ENCODE results near the gene SIGLEC9.

SIGLEC9 gene

DNA sequence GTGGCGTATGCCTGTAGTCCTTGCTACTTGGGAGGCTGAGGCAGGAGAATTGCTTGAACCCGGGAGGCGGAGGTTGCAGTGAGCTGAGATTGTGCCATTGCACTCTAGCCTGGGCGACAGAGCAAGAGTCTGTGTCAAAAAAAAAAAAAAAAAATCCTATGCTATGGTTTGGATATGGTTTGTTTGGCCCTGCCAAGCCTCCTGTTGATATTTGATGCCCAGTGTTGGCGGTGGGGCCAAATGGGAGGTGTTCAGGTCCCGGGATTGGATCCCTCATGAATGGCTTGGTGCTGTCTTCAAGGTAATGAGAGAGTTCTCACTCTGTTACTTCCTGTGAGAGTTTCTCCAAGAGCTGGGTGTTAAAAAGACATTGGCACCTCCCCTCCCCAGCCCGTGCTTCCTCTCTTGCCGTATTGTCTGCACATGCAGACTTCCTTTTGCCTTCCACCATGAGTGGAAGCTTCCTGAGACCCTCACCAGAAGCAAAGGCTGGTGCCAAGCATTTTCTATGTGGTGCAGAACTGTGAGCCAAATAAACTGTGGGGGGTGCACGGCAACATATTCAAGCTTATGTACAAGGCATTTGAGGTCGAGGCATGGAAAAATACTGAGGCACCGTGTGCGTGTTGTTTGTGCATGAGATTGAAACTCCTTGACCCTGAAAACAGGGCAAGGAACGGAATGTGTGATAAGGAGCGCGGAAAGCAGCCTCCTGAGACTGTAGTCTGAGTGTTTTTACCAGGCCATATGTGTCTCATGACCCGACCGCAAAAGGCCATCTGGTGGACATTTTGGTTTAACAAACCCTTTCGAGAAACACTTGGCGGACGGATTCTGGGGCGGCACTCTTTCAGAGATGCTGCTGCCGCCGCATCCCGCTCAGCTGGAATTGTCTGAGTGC, 7.3 kb downstream of the SIGLEC9 start:
- H3K27ac ChIP-seq (ENCODE audit: low read length): no peak overlapping the region
- H3K9me3 ChIP-seq (replicated peaks; ENCODE audit: insufficient read depth, low read length): no peaks in the 10 kb centered on the region
- H3K4me3 ChIP-seq (ENCODE audit: low read length): no peak overlapping the region
- H3K9ac ChIP-seq (ENCODE audit: low read length): no peak overlapping the region
- no peaks in the 10 kb centered on the region for H3K9me2 ChIP-seq (replicated peaks; ENCODE audit: insufficient read depth, low read length)
- no peaks in the 10 kb centered on the region for H3K79me2 ChIP-seq (ENCODE audit: low read length)
- H3K4me2 ChIP-seq (ENCODE audit: low read depth, low read length): no peak overlapping the region
- no peak overlapping the region for H2AFZ ChIP-seq (ENCODE audit: low read length)
- H4K20me1 ChIP-seq (ENCODE audit: insufficient read depth, low read length): no peaks in the 10 kb centered on the region
- DNase-seq: no peak
- no peaks in the 10 kb centered on the region for H3K4me1 ChIP-seq (ENCODE audit: low read length)
- no peaks in the 10 kb centered on the region for H3F3A ChIP-seq (ENCODE audit: insufficient read depth, low read length)
- no peaks in the 10 kb centered on the region for H3K36me3 ChIP-seq (replicated peaks; ENCODE audit: insufficient read depth, low read length)
- peaks cover 35% of the 10 kb centered on the region for H3K27me3 ChIP-seq (replicated peaks; ENCODE audit: insufficient read depth, low read length)
- TF ChIP-seq, protein P1, sequence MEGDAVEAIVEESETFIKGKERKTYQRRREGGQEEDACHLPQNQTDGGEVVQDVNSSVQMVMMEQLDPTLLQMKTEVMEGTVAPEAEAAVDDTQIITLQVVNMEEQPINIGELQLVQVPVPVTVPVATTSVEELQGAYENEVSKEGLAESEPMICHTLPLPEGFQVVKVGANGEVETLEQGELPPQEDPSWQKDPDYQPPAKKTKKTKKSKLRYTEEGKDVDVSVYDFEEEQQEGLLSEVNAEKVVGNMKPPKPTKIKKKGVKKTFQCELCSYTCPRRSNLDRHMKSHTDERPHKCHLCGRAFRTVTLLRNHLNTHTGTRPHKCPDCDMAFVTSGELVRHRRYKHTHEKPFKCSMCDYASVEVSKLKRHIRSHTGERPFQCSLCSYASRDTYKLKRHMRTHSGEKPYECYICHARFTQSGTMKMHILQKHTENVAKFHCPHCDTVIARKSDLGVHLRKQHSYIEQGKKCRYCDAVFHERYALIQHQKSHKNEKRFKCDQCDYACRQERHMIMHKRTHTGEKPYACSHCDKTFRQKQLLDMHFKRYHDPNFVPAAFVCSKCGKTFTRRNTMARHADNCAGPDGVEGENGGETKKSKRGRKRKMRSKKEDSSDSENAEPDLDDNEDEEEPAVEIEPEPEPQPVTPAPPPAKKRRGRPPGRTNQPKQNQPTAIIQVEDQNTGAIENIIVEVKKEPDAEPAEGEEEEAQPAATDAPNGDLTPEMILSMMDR (IDR thresholded peaks at IDR 0.05; ENCODE audit: low read length): no peak
- no peak for TF ChIP-seq EZH2phosphoT487 (IDR thresholded peaks at IDR 0.05; ENCODE audit: low read length)
- no peak for TF ChIP-seq EZH2 (optimal IDR thresholded peaks at IDR 0.05; ENCODE audit: low read depth, low read length)

DNA sequence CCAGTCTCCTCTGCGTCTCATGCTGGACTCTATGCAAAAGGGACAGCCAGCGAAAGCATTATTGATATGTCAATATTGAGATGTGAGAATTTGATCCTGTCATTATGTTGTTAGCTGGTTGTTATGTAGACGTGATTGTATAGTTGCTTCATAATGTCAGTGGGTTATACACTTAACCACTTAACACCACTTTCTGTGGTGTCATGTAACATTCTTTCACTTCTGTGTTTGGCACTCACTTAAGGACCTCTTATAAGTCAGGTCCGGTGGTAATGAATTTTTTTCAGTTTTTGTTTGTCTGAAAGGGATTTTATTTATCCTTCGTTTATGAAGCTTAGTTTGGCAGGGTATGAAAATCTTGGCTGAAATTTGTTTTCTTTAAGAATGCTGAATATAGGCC, 10.3 kb downstream of the SIGLEC9 start:
- no peak for DNase-seq
- no peak overlapping the region for H2AFZ ChIP-seq (ENCODE audit: low read length)
- H3K9me3 ChIP-seq (replicated peaks; ENCODE audit: insufficient read depth, low read length): no peaks in the 10 kb centered on the region
- H3K27ac ChIP-seq (ENCODE audit: low read length): no peak overlapping the region
- H3K9ac ChIP-seq (ENCODE audit: low read length): no peak overlapping the region
- H3K4me2 ChIP-seq (ENCODE audit: low read depth, low read length): no peak overlapping the region
- no peaks in the 10 kb centered on the region for H3K79me2 ChIP-seq (ENCODE audit: low read length)
- no peaks in the 10 kb centered on the region for H4K20me1 ChIP-seq (ENCODE audit: insufficient read depth, low read length)
- no peaks in the 10 kb centered on the region for H3K4me1 ChIP-seq (ENCODE audit: low read length)
- H3K36me3 ChIP-seq (replicated peaks; ENCODE audit: insufficient read depth, low read length): no peaks in the 10 kb centered on the region
- no peaks in the 10 kb centered on the region for H3K9me2 ChIP-seq (replicated peaks; ENCODE audit: insufficient read depth, low read length)
- peaks cover 25% of the 10 kb centered on the region; the same call in 1 of the 2 replicates for H3K27me3 ChIP-seq (replicated peaks; ENCODE audit: insufficient read depth, low read length)
- no peak overlapping the region for H3K4me3 ChIP-seq (ENCODE audit: low read length)
- H3F3A ChIP-seq (ENCODE audit: insufficient read depth, low read length): no peaks in the 10 kb centered on the region
- no peak for TF ChIP-seq EZH2phosphoT487 (IDR thresholded peaks at IDR 0.05; ENCODE audit: low read length)
- TF ChIP-seq, protein P1 (IDR thresholded peaks at IDR 0.05; ENCODE audit: low read length): no peak
- TF ChIP-seq EZH2 (optimal IDR thresholded peaks at IDR 0.05; ENCODE audit: low read depth, low read length): no peak

DNA sequence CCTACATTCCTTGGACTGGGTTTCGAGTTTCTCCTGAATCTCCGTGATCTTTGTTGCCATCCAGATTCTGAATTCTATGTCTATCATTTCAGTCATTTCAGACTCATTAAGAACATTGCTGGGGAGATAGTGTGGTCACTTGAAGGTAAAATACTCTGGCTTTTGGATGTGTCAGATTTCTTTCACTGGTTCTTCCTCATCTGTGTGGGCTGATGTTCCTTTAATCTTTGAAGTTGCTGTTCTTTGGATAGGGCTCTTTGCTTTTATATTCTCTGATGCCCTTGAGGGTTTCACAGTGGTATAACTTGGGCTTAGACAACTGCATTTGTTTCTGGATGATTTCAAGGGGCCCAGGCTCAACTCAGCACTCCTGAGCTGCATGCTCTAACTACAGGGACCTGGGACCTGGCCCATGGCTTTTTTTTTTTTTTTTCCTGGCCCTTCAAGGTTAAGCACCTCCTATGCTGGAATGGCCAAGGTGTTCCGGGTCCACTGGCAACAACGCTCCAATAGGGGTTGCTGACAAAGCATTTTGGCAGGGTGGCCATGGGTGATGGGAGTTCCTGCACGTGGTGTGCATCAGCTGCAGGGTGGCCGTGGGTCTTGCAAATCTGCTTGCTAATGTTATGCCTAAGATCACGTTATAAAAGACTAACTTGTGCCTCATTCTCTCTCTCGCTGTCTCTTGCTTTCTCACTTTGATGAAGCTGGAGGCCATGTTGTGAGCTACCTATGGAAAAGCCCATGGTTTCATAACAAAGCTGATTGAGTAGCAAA, 11.5 kb downstream of the SIGLEC9 start:
- Histone ChIP-seq H3F3A (ENCODE audit: insufficient read depth, low read length) (no peaks in the 10 kb centered on the region), H3K9me3 (replicated peaks; ENCODE audit: insufficient read depth, low read length) (no peaks in the 10 kb centered on the region), H3K27me3 (replicated peaks; ENCODE audit: insufficient read depth, low read length) (peaks cover 24% of the 10 kb centered on the region), H3K4me3 (ENCODE audit: low read length) (no peak overlapping the region), H3K36me3 (replicated peaks; ENCODE audit: insufficient read depth, low read length) (no peaks in the 10 kb centered on the region), H2AFZ (ENCODE audit: low read length) (no peak overlapping the region), H3K27ac (ENCODE audit: low read length) (no peak overlapping the region), H3K4me1 (ENCODE audit: low read length) (no peaks in the 10 kb centered on the region), H3K4me2 (ENCODE audit: low read depth, low read length) (no peak overlapping the region), H3K9me2 (replicated peaks; ENCODE audit: insufficient read depth, low read length) (no peaks in the 10 kb centered on the region), H3K79me2 (ENCODE audit: low read length) (no peaks in the 10 kb centered on the region), H3K9ac (ENCODE audit: low read length) (no peak overlapping the region), H4K20me1 (ENCODE audit: insufficient read depth, low read length) (no peaks in the 10 kb centered on the region)
- no peak for TF ChIP-seq EZH2phosphoT487 (IDR thresholded peaks at IDR 0.05; ENCODE audit: low read length)
- TF ChIP-seq EZH2 (optimal IDR thresholded peaks at IDR 0.05; ENCODE audit: low read depth, low read length): no peak
- TF ChIP-seq, protein P1 (IDR thresholded peaks at IDR 0.05; ENCODE audit: low read length): no peak
- no peak for DNase-seq

All from MM.1S (cell line).